ENCODE data around the gene SLC25A22. TPM values are rescaled to one million over a fixed set of nuclear protein-coding genes. Genes with fewer than 3 reads are reported as not detected.

SLC25A22 gene
- total and polyA plus RNA-seq, 10 donors, result 6.3 to 23.2 (median 14.1) TPM

GRCh38 chr11:802693-803466 lies 4.8 kb upstream of the SLC25A22 start:
- Histone ChIP-seq H3K36me3 (peaks cover 0 to 42% (median 14%) of the 10 kb centered on the region in 6 donors), H3K4me3 (no peak overlapping the region), H3K4me1 (peaks cover 12 to 65% (median 44%) of the 10 kb centered on the region in 6 donors), H3K9me3 (no peaks in the 10 kb centered on the region), H3K27ac (no peak overlapping the region), H3K27me3 (replicated peaks in 1 of 7) (no peaks in the 10 kb centered on the region)
- no peak for DNase-seq
- intact Hi-C loops (cut with DNase I; ENCODE audit: low total_unique reads), result no loop called here
- WGBS, 5 donors, result 92 to 96% (median 94%) methylated on average over 18 to 28 of the region's 28 CpGs
- no peak for TF ChIP-seq CTCF (IDR thresholded peaks at IDR 0.05 in 8 of 11, conservative IDR thresholded peaks at IDR 0.05 in 3 of 11)
- no peak for TF ChIP-seq POLR2A (IDR thresholded peaks at IDR 0.05)
- TF ChIP-seq POLR2AphosphoS5 (IDR thresholded peaks at IDR 0.05), result peak in 1 of 3 donors; percentile 43

- Histone ChIP-seq H3K4me3 (no peak overlapping the region), H3K4me1 (peaks cover 12 to 65% (median 46%) of the 10 kb centered on the region in 6 donors), H3K27me3 (replicated peaks in 1 of 7) (no peaks in the 10 kb centered on the region), H3K36me3 (peaks cover 0 to 42% (median 14%) of the 10 kb centered on the region in 6 donors), H3K9me3 (no peaks in the 10 kb centered on the region), H3K27ac (no peak overlapping the region)
- intact Hi-C loops (cut with DNase I; ENCODE audit: low total_unique reads), result no loop called here
- 93 to 97% (median 96%) methylated on average over 12 to 21 of the region's 21 CpGs for WGBS, 5 donors
- TF ChIP-seq POLR2AphosphoS5 (IDR thresholded peaks at IDR 0.05) (peak in 2 of 3 donors; percentile 7 to 28), CTCF (IDR thresholded peaks at IDR 0.05 in 8 of 11, conservative IDR thresholded peaks at IDR 0.05 in 3 of 11) (no peak)
- no peak for DNase-seq
Measured at GRCh38 chr11:802018-802617, 4.0 kb upstream of the SLC25A22 start.

- H3K4me3 ChIP-seq, result no peak overlapping the region
- no peak for DNase-seq
- TF ChIP-seq POLR2AphosphoS5 (IDR thresholded peaks at IDR 0.05) (peak in 1 of 3 donors; percentile 6), POLR2A (IDR thresholded peaks at IDR 0.05) (no peak), CTCF (IDR thresholded peaks at IDR 0.05 in 8 of 11, conservative IDR thresholded peaks at IDR 0.05 in 3 of 11) (no peak)
- H3K36me3 ChIP-seq, result peaks cover 0 to 42% (median 14%) of the 10 kb centered on the region in 6 donors
- intact Hi-C loops (cut with DNase I; ENCODE audit: low total_unique reads), result no loop called here
- no peaks in the 10 kb centered on the region for H3K9me3 ChIP-seq
- H3K4me1 ChIP-seq, result peaks cover 21 to 74% (median 54%) of the 10 kb centered on the region in 6 donors
- WGBS, 5 donors, result 87 to 96% (median 90%) methylated on average over 13 to 20 of the region's 20 CpGs
- H3K27ac ChIP-seq, result no peak overlapping the region
- H3K27me3 ChIP-seq (replicated peaks in 1 of 7), result no peaks in the 10 kb centered on the region
Measured at GRCh38 chr11:801097-801780, 3.2 kb upstream of the SLC25A22 start.

Data from spleen (tissue), 11 donors.